OCI-LY3 (cell line): Measurements from ENCODE around the gene SH3PXD2A.

Source experiments
- CTCF ChIP-seq: fragments of 200-600, 300-600 bp; sonication (generic); IDR thresholded peaks from 2 replicates; pipeline ENCODE4 v1.5.1; 2014; ENCODE audit warnings: antibody characterized with exemption, low read length, low read depth
- EZH2phosphoT487 ChIP-seq: fragments of 200-600 bp; shearing (Covaris generic); IDR thresholded peaks from 2 replicates; pipeline ENCODE4 v1.6.1; 2018; ENCODE audit warnings: antibody characterized with exemption, mixed run types, low read depth

DNA sequence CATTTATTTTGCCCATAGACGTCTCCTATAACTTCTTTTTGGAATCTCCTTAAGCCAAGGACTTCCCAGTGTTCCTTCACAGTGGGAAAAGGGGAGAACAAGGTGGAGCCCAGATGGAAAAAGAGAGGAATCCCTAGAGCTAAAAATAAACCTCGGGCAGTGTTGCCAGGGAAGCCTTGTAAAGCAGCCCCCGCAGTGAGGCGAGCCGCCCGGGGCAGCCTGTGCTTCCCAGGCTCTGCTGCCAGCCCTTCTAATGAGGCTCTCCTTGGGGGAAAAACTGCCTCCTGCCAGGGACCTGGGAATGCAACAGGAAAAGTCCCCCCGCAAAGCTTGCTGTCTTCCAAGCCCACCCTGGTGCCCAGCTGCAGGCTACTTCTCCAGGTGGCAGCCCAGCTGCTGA is 71.7 kb downstream of the SH3PXD2A start:
- TF ChIP-seq CTCF, result no peak
- TF ChIP-seq EZH2phosphoT487, result no peak
